GM23338 (cell line): ENCODE data around the gene DAB2. TPM values are rescaled to one million over a fixed set of nuclear protein-coding genes. Genes with fewer than 3 reads are reported as not detected.

ENCODE experiments used
- ATAC-seq: fragments of 200-7000 bp; cut with Tn5 transposase; 3 replicates; pipeline ENCODE4 v1.9.1; 2020
- DNase-seq: peaks from one replicate; pipeline ENCODE4 v3.0.0-alpha.2; 2015; ENCODE audit warnings: low spot score
- H2AFZ ChIP-seq: fragments of 200-600 bp; sonication (generic); 2 replicates; pipeline ENCODE4 v1.8.0; 2016; ENCODE audit warnings: antibody characterized with exemption, mild to moderate bottlenecking, moderate library complexity
- H3F3A ChIP-seq: fragments of 200-600 bp; sonication (generic); replicated peaks from 2 replicates; pipeline ENCODE4 v1.8.0; 2017; ENCODE audit warnings: antibody characterized with exemption, mixed run types, low read depth
- H3K27ac ChIP-seq: fragments of 200-600 bp; sonication (generic); 2 replicates; pipeline ENCODE4 v1.6.1; 2016; ENCODE audit warnings: low read depth
- H3K27me3 ChIP-seq: fragments of 200-600 bp; sonication (generic); 2 replicates; pipeline ENCODE4 v1.8.0; 2016; ENCODE audit warnings: mild to moderate bottlenecking, mixed run types, moderate library complexity; ENCODE audit not compliant: insufficient read depth
- H3K36me3 ChIP-seq: fragments of 200-600 bp; sonication (generic); 2 replicates; pipeline ENCODE4 v1.8.0; 2016; ENCODE audit warnings: mild to moderate bottlenecking; ENCODE audit not compliant: insufficient read depth
- H3K4me1 ChIP-seq: fragments of 200-600 bp; sonication (generic); 2 replicates; pipeline ENCODE4 v1.8.0; 2016; ENCODE audit warnings: mild to moderate bottlenecking, moderate library complexity; ENCODE audit not compliant: insufficient read depth
- H3K4me2 ChIP-seq: fragments of 200-600 bp; sonication (generic); 2 replicates; pipeline ENCODE4 v1.7.1; 2017; ENCODE audit warnings: mixed run types
- H3K4me3 ChIP-seq: fragments of 200-600 bp; sonication (generic); 2 replicates; pipeline ENCODE4 v1.6.1; 2016; ENCODE audit warnings: mixed run types
- H3K79me2 ChIP-seq: fragments of 200-600 bp; sonication (generic); replicated peaks from 2 replicates; pipeline ENCODE4 v1.8.0; 2017; ENCODE audit warnings: mild to moderate bottlenecking; ENCODE audit not compliant: insufficient read depth
- H3K9me2 ChIP-seq: fragments of 200-600 bp; sonication (generic); 2 replicates; pipeline ENCODE4 v1.8.0; 2017; ENCODE audit not compliant: insufficient read depth
- H4K20me1 ChIP-seq: fragments of 200-600 bp; sonication (generic); replicated peaks from 2 replicates; pipeline ENCODE4 v1.8.0; 2017; ENCODE audit warnings: mild to moderate bottlenecking; ENCODE audit not compliant: insufficient read depth
- H3K27ac Mint-ChIP-seq: 2 replicates; pipeline ENCODE4 v1.8.0; 2020; ENCODE audit warnings: inconsistent platforms, mild to moderate bottlenecking, moderate library complexity, mixed read lengths
- H3K27me3 Mint-ChIP-seq: 3 replicates; pipeline ENCODE4 v1.8.0; 2022; ENCODE audit warnings: low read depth, mild to moderate bottlenecking, moderate library complexity, mixed read lengths, inconsistent platforms; ENCODE audit not compliant: insufficient read depth, poor library complexity
- H3K36me3 Mint-ChIP-seq: 3 replicates; pipeline ENCODE4 v1.8.0; 2021; ENCODE audit warnings: low read depth, mild to moderate bottlenecking, inconsistent platforms, moderate library complexity, mixed read lengths
- H3K4me1 Mint-ChIP-seq: 3 replicates; pipeline ENCODE4 v1.8.0; 2020; ENCODE audit warnings: mild to moderate bottlenecking, inconsistent platforms, mixed read lengths
- H3K4me3 Mint-ChIP-seq: 3 replicates; pipeline ENCODE4 v1.8.0; 2021; ENCODE audit warnings: moderate library complexity, mild to moderate bottlenecking, inconsistent platforms, mixed read lengths
- H3K9me3 Mint-ChIP-seq: 3 replicates; pipeline ENCODE4 v1.8.0; 2020; ENCODE audit warnings: moderate library complexity, mild to moderate bottlenecking, inconsistent platforms, mixed read lengths
- CREB1 ChIP-seq: fragments of 250-450 bp; sonication (Bioruptor Pico); IDR thresholded peaks from 2 replicates; pipeline ENCODE4 v1.5.0; 2020; ENCODE audit warnings: low read depth, mild to moderate bottlenecking, moderate library complexity
- CTCF ChIP-seq, 2 experiments: fragments of 200-600 bp in 1 of 2; sonication (generic) in 1 of 2; conservative IDR thresholded peaks; 2 replicates each; pipeline versions ENCODE4 v1.5.1 to v1.6.1; 2016 to 2017; ENCODE audit warnings: antibody characterized with exemption in 2 of 2, low read depth in 2 of 2, mild to moderate bottlenecking in 2 of 2, moderate library complexity in 1 of 2
- ETS1 ChIP-seq: IDR thresholded peaks from 2 replicates; pipeline ENCODE4 v1.6.1; 2016; ENCODE audit warnings: antibody characterized with exemption
- EZH2 ChIP-seq: fragments of 200-600 bp; sonication (generic); IDR thresholded peaks from one replicate; pipeline ENCODE4 v1.8.0; 2017; ENCODE audit warnings: antibody characterized with exemption, mild to moderate bottlenecking, low read depth; ENCODE audit not compliant: unreplicated experiment
- EZH2phosphoT487 ChIP-seq: fragments of 200-600 bp; sonication (generic); IDR thresholded peaks from one replicate; pipeline ENCODE4 v1.8.1; 2018; ENCODE audit warnings: antibody characterized with exemption; ENCODE audit not compliant: unreplicated experiment
- JUNB ChIP-seq: IDR thresholded peaks from one replicate; pipeline ENCODE4 v1.6.1; 2016; ENCODE audit warnings: antibody characterized with exemption; ENCODE audit not compliant: unreplicated experiment
- NANOG ChIP-seq: IDR thresholded peaks from 2 replicates; pipeline ENCODE4 v1.6.1; 2016; ENCODE audit warnings: antibody characterized with exemption, borderline replicate concordance
- POLR2AphosphoS5 ChIP-seq: IDR thresholded peaks from 2 replicates; pipeline ENCODE4 v1.6.1; 2016; ENCODE audit warnings: antibody characterized with exemption, low read depth
- STAT1 ChIP-seq: IDR thresholded peaks from one replicate; pipeline ENCODE4 v1.6.1; 2016; ENCODE audit warnings: antibody characterized with exemption; ENCODE audit not compliant: unreplicated experiment
- ZNF114 ChIP-seq: fragments of 250-450 bp; sonication (Bioruptor Pico); IDR thresholded peaks from 2 replicates; pipeline ENCODE4 v1.5.0; 2020; ENCODE audit warnings: mild to moderate bottlenecking, moderate library complexity
- ZNF331 ChIP-seq: fragments of 250-450 bp; sonication (Bioruptor Pico); IDR thresholded peaks from 2 replicates; pipeline ENCODE4 v1.5.0; 2020; ENCODE audit warnings: low read depth, mild to moderate bottlenecking, moderate library complexity
- polyA plus RNA-seq: library from polyadenylated mRNA; unstranded; fragments of >200 nt; fragmentation: Nextera tagmentation; extraction: Ambion mirVana; gene quantifications from 2 replicates; pipeline ENCODE4 v1.2.1, GENCODE V29; 2016
- total RNA-seq: library from RNA; depleted of rRNA; stranded (reverse); fragments of >200 nt; shearing (Covaris generic); gene quantifications from 2 replicates; pipeline ENCODE4 v1.2.3, GENCODE V29; 2014
- TF ChIP-seq, protein P1 (sequence below): fragments of 250-450 bp; sonication (Bioruptor Pico); IDR thresholded peaks from 2 replicates; pipeline ENCODE4 v1.5.0; 2020; ENCODE audit warnings: mild to moderate bottlenecking, moderate library complexity
- TF ChIP-seq, protein P2 (sequence below): IDR thresholded peaks from one replicate; pipeline ENCODE4 v1.6.1; 2018; ENCODE audit warnings: antibody characterized with exemption; ENCODE audit not compliant: unreplicated experiment

The DAB2 gene
- total and polyA plus RNA-seq, 2 experiments from 2014 or later: 6.4 to 8.4 TPM

DNA sequence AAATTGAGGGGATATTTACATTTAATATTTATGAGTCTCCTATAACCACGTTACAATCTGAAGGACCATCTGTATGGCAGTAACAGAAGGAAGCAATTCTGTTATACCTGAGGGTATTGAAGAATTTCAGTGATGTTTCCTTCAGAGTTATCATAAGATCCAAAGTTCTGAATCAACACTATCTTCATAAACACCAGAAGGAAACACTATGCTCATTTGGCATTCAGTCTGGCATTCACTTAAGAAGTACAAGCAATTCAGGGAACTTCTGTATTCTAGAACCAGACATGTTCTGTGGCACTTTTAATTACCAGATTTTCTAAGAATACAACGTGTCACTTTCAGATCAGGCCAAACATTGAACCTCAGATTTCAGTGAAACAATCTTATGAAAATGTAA lies 9.6 kb downstream of the DAB2 start:
- Mint-ChIP-seq H3K36me3 (no peaks in the 10 kb centered on the region), H3K4me3 (no peak overlapping the region), H3K27me3 (no peaks in the 10 kb centered on the region), H3K9me3 (no peaks in the 10 kb centered on the region), H3K27ac (no peak overlapping the region), H3K4me1 (peaks cover 50% of the 10 kb centered on the region)
- no peaks in the 10 kb centered on the region for H3K27me3 ChIP-seq
- no peak overlapping the region for H3K27ac ChIP-seq
- no peak overlapping the region for H3K4me2 ChIP-seq
- no peak overlapping the region for H3K4me3 ChIP-seq
- DNase-seq (no peak), ATAC-seq (no peak)
- no peaks in the 10 kb centered on the region for H3K79me2 ChIP-seq
- no peak for TF ChIP-seq CREB1 (CRISPR knock-in tag)
- TF ChIP-seq ZNF114 (CRISPR knock-in tag): no peak
- TF ChIP-seq EZH2: no peak
- no peak for TF ChIP-seq ETS1
- TF ChIP-seq, protein P1, sequence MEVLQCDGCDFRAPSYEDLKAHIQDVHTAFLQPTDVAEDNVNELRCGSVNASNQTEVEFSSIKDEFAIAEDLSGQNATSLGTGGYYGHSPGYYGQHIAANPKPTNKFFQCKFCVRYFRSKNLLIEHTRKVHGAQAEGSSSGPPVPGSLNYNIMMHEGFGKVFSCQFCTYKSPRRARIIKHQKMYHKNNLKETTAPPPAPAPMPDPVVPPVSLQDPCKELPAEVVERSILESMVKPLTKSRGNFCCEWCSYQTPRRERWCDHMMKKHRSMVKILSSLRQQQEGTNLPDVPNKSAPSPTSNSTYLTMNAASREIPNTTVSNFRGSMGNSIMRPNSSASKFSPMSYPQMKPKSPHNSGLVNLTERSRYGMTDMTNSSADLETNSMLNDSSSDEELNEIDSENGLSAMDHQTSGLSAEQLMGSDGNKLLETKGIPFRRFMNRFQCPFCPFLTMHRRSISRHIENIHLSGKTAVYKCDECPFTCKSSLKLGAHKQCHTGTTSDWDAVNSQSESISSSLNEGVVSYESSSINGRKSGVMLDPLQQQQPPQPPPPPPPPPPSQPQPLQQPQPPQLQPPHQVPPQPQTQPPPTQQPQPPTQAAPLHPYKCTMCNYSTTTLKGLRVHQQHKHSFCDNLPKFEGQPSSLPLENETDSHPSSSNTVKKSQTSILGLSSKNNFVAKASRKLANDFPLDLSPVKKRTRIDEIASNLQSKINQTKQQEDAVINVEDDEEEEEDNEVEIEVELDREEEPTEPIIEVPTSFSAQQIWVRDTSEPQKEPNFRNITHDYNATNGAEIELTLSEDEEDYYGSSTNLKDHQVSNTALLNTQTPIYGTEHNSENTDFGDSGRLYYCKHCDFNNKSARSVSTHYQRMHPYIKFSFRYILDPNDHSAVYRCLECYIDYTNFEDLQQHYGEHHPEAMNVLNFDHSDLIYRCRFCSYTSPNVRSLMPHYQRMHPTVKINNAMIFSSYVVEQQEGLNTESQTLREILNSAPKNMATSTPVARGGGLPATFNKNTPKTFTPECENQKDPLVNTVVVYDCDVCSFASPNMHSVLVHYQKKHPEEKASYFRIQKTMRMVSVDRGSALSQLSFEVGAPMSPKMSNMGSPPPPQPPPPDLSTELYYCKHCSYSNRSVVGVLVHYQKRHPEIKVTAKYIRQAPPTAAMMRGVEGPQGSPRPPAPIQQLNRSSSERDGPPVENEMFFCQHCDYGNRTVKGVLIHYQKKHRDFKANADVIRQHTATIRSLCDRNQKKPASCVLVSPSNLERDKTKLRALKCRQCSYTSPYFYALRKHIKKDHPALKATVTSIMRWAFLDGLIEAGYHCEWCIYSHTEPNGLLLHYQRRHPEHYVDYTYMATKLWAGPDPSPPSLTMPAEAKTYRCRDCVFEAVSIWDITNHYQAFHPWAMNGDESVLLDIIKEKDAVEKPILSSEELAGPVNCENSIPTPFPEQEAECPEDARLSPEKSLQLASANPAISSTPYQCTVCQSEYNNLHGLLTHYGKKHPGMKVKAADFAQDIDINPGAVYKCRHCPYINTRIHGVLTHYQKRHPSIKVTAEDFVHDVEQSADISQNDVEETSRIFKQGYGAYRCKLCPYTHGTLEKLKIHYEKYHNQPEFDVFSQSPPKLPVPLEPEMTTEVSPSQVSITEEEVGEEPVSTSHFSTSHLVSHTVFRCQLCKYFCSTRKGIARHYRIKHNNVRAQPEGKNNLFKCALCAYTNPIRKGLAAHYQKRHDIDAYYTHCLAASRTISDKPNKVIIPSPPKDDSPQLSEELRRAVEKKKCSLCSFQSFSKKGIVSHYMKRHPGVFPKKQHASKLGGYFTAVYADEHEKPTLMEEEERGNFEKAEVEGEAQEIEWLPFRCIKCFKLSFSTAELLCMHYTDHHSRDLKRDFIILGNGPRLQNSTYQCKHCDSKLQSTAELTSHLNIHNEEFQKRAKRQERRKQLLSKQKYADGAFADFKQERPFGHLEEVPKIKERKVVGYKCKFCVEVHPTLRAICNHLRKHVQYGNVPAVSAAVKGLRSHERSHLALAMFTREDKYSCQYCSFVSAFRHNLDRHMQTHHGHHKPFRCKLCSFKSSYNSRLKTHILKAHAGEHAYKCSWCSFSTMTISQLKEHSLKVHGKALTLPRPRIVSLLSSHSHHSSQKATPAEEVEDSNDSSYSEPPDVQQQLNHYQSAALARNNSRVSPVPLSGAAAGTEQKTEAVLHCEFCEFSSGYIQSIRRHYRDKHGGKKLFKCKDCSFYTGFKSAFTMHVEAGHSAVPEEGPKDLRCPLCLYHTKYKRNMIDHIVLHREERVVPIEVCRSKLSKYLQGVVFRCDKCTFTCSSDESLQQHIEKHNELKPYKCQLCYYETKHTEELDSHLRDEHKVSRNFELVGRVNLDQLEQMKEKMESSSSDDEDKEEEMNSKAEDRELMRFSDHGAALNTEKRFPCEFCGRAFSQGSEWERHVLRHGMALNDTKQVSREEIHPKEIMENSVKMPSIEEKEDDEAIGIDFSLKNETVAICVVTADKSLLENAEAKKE: no peak
- TF ChIP-seq CTCF (conservative IDR thresholded peaks at IDR 0.05; ENCODE audit: low read depth in 2 of 2): no peak
- TF ChIP-seq EZH2phosphoT487: no peak
- TF ChIP-seq POLR2AphosphoS5: no peak
- no peak for TF ChIP-seq NANOG
- TF ChIP-seq JUNB: no peak
- no peak for TF ChIP-seq ZNF331 (CRISPR knock-in tag)
- no peak for TF ChIP-seq STAT1
- TF ChIP-seq, protein P2, sequence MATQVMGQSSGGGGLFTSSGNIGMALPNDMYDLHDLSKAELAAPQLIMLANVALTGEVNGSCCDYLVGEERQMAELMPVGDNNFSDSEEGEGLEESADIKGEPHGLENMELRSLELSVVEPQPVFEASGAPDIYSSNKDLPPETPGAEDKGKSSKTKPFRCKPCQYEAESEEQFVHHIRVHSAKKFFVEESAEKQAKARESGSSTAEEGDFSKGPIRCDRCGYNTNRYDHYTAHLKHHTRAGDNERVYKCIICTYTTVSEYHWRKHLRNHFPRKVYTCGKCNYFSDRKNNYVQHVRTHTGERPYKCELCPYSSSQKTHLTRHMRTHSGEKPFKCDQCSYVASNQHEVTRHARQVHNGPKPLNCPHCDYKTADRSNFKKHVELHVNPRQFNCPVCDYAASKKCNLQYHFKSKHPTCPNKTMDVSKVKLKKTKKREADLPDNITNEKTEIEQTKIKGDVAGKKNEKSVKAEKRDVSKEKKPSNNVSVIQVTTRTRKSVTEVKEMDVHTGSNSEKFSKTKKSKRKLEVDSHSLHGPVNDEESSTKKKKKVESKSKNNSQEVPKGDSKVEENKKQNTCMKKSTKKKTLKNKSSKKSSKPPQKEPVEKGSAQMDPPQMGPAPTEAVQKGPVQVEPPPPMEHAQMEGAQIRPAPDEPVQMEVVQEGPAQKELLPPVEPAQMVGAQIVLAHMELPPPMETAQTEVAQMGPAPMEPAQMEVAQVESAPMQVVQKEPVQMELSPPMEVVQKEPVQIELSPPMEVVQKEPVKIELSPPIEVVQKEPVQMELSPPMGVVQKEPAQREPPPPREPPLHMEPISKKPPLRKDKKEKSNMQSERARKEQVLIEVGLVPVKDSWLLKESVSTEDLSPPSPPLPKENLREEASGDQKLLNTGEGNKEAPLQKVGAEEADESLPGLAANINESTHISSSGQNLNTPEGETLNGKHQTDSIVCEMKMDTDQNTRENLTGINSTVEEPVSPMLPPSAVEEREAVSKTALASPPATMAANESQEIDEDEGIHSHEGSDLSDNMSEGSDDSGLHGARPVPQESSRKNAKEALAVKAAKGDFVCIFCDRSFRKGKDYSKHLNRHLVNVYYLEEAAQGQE: no peak
- H3K36me3 ChIP-seq: no peaks in the 10 kb centered on the region
- peaks cover 34% of the 10 kb centered on the region for H3K4me1 ChIP-seq
- H3K9me2 ChIP-seq: no peaks in the 10 kb centered on the region
- H2AFZ ChIP-seq: no peak overlapping the region
- H4K20me1 ChIP-seq: no peaks in the 10 kb centered on the region
- no peaks in the 10 kb centered on the region for H3F3A ChIP-seq
